ENCODE measurements around the gene VEGFD.

- TF ChIP-seq CTCF (optimal IDR thresholded peaks at IDR 0.05 in 1 of 3, IDR thresholded peaks at IDR 0.05 in 1 of 3, conservative IDR thresholded peaks at IDR 0.05 in 1 of 3; ENCODE audit: extremely low read depth in 1 of 3, insufficient read depth in 2 of 3, low read length in 3 of 3) (no peak), EZH2 (IDR thresholded peaks at IDR 0.05; ENCODE audit: low read length) (no peak)
Measured at GRCh38 chrX:15328821-15329220, 55.4 kb downstream of the VEGFD start.

Data from keratinocyte (primary cell).